ENCODE results near the gene HOXB4. TPM values are rescaled to one million over a fixed set of nuclear protein-coding genes. Genes with fewer than 3 reads are reported as not detected.

HOXB4 gene
- total and polyA plus RNA-seq, 4 donors: 1.4 to 6.7 (median 2.6) TPM

DNA sequence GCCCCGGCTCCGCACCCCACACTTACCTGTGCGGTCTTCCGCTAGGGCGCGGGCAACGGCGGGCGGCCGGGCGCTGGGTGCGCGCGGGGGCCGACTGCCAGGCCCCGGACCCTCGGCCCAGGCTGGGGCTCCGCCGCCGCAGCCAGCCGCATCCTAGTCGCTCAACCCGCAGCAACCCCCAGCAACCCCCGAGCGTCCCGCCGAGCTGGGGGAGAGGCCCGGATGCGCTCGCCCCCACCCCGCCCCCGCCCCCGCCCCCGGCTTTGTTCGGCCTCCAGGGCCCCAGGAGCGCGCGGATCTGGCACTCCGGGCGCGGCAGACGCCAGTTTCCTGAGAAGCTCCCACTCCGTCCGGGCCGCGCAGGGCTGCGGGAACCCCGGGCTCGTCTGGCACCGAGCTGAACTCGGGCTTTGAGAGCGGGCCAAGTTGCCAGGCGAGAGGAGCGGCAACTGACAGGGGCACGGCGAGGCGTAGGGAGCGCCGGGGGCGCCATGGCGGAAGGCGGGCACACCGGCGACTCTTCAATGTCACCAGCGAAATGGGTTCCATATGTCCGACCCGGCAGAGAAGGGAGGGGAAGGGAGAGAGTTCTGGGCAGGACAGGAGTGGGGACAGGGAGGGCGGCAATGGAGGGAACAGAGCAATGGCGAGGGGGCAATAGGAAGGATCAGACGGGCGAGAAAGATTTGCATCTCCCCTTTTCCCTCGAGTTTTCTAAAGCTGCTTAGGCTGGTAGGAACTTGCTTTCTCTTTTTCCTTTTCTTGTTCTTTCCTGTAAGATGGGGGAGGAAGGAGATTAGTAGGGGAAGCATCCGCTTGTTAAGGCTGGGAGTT, 13.7 kb downstream of the HOXB4 start:
- Histone ChIP-seq H3K4me3 (no peak overlapping the region), H3K9me3 (ENCODE audit: control insufficient read depth in 4 of 4, insufficient read depth in 3 of 4, low read length in 3 of 4) (peaks cover 0 to 3% (median 0%) of the 10 kb centered on the region in 4 donors), H3K27ac (ENCODE audit: low read depth in 1 of 2, low read length in 1 of 2) (peak overlapping the region in 1 of 2 donors; percentile 76), H3K27me3 (ENCODE audit: control insufficient read depth in 3 of 3, insufficient read depth in 3 of 3, low read length in 2 of 3) (peaks cover 4 to 59% (median 4%) of the 10 kb centered on the region in 3 donors), H3K36me3 (ENCODE audit: control insufficient read depth in 4 of 4, insufficient read depth in 4 of 4, low read length in 4 of 4) (peaks cover 0 to 25% (median 6%) of the 10 kb centered on the region in 4 donors), H3K4me1 (ENCODE audit: control insufficient read depth in 5 of 5, insufficient read depth in 5 of 5, low read length in 5 of 5) (peaks cover 0 to 83% (median 21%) of the 10 kb centered on the region in 5 donors), H3K9ac (ENCODE audit: insufficient read depth in 1 of 2, low read length in 2 of 2) (peak overlapping the region; percentile 39 to 96)
- DNase-seq (peak in 1 of 3 donors; percentile 62), ATAC-seq (ENCODE audit: insufficient read depth, low FRiP score) (no peak)
- 16 to 27% methylated on average over 59 to 73 of the region's 73 CpGs for WGBS, 2 donors
- TF ChIP-seq, protein P1, sequence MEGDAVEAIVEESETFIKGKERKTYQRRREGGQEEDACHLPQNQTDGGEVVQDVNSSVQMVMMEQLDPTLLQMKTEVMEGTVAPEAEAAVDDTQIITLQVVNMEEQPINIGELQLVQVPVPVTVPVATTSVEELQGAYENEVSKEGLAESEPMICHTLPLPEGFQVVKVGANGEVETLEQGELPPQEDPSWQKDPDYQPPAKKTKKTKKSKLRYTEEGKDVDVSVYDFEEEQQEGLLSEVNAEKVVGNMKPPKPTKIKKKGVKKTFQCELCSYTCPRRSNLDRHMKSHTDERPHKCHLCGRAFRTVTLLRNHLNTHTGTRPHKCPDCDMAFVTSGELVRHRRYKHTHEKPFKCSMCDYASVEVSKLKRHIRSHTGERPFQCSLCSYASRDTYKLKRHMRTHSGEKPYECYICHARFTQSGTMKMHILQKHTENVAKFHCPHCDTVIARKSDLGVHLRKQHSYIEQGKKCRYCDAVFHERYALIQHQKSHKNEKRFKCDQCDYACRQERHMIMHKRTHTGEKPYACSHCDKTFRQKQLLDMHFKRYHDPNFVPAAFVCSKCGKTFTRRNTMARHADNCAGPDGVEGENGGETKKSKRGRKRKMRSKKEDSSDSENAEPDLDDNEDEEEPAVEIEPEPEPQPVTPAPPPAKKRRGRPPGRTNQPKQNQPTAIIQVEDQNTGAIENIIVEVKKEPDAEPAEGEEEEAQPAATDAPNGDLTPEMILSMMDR (IDR thresholded peaks at IDR 0.05; ENCODE audit: control extremely low read depth, extremely low read depth): no peak

DNA sequence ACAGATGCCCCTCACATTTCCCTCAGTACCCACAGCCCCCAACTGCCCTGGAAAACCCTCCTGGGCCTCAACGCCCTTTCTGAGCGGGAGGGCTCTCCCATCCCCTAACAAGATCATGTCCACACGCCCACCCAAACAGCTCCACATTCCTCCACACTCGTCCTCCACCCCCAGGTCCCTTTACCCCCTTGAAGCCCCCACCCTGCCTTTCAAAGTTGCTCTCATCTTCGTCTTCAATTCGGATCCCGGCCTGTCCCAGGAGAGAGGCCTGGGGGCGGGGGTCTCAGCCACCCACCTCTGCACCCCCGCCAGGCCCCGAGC, 14.3 kb downstream of the HOXB4 start:
- peak overlapping the region in 1 of 2 donors; percentile 13 for H3K27ac ChIP-seq (ENCODE audit: low read depth in 1 of 2, low read length in 1 of 2)
- H3K4me1 ChIP-seq (ENCODE audit: control insufficient read depth in 5 of 5, insufficient read depth in 5 of 5, low read length in 5 of 5): peaks cover 0 to 86% (median 21%) of the 10 kb centered on the region in 5 donors
- H3K27me3 ChIP-seq (ENCODE audit: control insufficient read depth in 3 of 3, insufficient read depth in 3 of 3, low read length in 2 of 3): peaks cover 4 to 62% (median 7%) of the 10 kb centered on the region in 3 donors
- H3K9me3 ChIP-seq (ENCODE audit: control insufficient read depth in 4 of 4, insufficient read depth in 3 of 4, low read length in 3 of 4): peaks cover 0 to 3% (median 0%) of the 10 kb centered on the region in 4 donors
- peak overlapping the region; percentile 39 to 95 for H3K9ac ChIP-seq (ENCODE audit: insufficient read depth in 1 of 2, low read length in 2 of 2)
- ATAC-seq (ENCODE audit: insufficient read depth, low FRiP score): no peak
- no peak overlapping the region for H3K4me3 ChIP-seq
- whole genome bisulfite sequencing, 2 donors: 45 to 66% methylated on average over 10 of the region's 10 CpGs
- DNase-seq: no peak
- TF ChIP-seq, protein P1 (IDR thresholded peaks at IDR 0.05; ENCODE audit: control extremely low read depth, extremely low read depth): no peak
- H3K36me3 ChIP-seq (ENCODE audit: control insufficient read depth in 4 of 4, insufficient read depth in 4 of 4, low read length in 4 of 4): peaks cover 0 to 25% (median 8%) of the 10 kb centered on the region in 4 donors

DNA sequence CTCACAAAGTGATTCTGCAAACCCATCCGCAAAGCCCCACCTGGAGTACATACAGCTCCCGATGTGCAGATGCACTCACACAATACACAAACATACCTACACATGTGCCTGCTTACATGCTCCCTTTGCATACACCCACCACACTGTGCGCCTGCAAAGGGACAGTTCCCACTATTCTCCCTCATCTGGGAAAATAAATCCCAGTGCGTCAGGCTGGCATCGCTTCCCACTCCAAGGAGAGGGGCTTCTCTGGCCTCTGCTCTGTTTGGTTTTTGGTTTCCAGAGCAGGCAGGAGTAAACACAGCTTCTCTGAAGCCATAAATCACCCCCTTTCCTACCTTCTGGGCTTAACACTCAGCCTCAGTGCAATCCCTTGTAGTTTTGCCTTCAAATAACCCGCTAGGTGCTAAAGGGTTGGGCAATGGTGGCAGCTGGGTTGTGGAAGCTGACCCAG, 14.7 kb downstream of the HOXB4 start:
- Histone ChIP-seq H3K9me3 (ENCODE audit: control insufficient read depth in 4 of 4, insufficient read depth in 3 of 4, low read length in 3 of 4) (peaks cover 0 to 3% (median 0%) of the 10 kb centered on the region in 4 donors), H3K27me3 (ENCODE audit: control insufficient read depth in 3 of 3, insufficient read depth in 3 of 3, low read length in 2 of 3) (peaks cover 4 to 61% (median 7%) of the 10 kb centered on the region in 3 donors), H3K4me1 (ENCODE audit: control insufficient read depth in 5 of 5, insufficient read depth in 5 of 5, low read length in 5 of 5) (peaks cover 0 to 90% (median 21%) of the 10 kb centered on the region in 5 donors), H3K36me3 (ENCODE audit: control insufficient read depth in 4 of 4, insufficient read depth in 4 of 4, low read length in 4 of 4) (peaks cover 0 to 25% (median 8%) of the 10 kb centered on the region in 4 donors), H3K9ac (ENCODE audit: insufficient read depth in 1 of 2, low read length in 2 of 2) (peak overlapping the region; percentile 39 to 95), H3K4me3 (no peak overlapping the region), H3K27ac (ENCODE audit: low read depth in 1 of 2, low read length in 1 of 2) (peak overlapping the region in 1 of 2 donors; percentile 13)
- 64 to 76% methylated on average over 6 of the region's 6 CpGs for WGBS, 2 donors
- peak in 1 of 3 donors; percentile 62 for DNase-seq
- TF ChIP-seq, protein P1 (IDR thresholded peaks at IDR 0.05; ENCODE audit: control extremely low read depth, extremely low read depth): no peak
- no peak for ATAC-seq (ENCODE audit: insufficient read depth, low FRiP score)
